Dedifferentiated amniotic fluid mesenchymal stem cell (primary cell): ENCODE measurements around the gene ARHGAP23.

Source experiments
- DNase-seq: peaks from one replicate; pipeline ENCODE4 v3.0.0-alpha.2; 2016; ENCODE audit errors: extremely low spot score

The ARHGAP23 gene, protein sequence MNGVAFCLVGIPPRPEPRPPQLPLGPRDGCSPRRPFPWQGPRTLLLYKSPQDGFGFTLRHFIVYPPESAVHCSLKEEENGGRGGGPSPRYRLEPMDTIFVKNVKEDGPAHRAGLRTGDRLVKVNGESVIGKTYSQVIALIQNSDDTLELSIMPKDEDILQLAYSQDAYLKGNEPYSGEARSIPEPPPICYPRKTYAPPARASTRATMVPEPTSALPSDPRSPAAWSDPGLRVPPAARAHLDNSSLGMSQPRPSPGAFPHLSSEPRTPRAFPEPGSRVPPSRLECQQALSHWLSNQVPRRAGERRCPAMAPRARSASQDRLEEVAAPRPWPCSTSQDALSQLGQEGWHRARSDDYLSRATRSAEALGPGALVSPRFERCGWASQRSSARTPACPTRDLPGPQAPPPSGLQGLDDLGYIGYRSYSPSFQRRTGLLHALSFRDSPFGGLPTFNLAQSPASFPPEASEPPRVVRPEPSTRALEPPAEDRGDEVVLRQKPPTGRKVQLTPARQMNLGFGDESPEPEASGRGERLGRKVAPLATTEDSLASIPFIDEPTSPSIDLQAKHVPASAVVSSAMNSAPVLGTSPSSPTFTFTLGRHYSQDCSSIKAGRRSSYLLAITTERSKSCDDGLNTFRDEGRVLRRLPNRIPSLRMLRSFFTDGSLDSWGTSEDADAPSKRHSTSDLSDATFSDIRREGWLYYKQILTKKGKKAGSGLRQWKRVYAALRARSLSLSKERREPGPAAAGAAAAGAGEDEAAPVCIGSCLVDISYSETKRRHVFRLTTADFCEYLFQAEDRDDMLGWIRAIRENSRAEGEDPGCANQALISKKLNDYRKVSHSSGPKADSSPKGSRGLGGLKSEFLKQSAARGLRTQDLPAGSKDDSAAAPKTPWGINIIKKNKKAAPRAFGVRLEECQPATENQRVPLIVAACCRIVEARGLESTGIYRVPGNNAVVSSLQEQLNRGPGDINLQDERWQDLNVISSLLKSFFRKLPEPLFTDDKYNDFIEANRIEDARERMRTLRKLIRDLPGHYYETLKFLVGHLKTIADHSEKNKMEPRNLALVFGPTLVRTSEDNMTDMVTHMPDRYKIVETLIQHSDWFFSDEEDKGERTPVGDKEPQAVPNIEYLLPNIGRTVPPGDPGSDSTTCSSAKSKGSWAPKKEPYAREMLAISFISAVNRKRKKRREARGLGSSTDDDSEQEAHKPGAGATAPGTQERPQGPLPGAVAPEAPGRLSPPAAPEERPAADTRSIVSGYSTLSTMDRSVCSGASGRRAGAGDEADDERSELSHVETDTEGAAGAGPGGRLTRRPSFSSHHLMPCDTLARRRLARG (N-terminal part only)

DNA sequence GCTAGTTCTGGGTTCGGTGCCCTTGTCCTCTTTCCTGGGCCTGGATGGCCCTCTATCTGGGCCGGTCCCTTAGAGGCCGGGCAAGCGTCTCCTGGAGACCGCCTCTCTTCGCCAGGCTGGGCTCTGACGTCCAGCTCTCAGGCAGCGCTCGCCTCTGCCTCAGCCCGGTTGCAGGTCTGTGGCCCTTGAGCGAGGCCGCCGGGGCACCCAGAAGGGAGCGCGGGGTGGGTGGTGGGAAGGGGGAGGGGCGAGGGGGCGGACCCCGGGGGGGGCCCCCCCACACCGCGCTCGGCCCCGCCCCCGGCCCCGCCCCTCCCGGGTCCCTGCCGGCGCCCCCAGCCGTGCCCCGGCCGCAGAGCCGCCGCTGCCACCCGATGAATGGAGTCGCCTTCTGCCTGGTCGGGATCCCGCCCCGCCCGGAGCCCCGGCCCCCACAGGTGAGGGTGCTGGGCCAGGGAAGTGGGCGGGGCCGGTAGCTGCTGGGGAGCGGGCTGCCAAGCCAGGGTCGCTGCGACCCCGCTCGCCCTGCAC, at the start of gene ARHGAP23:
Gene ARHGAP23, plus strand, starts transcription at position 353 of the 531 bp plus-strand sequence. Its CDS starts 22 bp downstream, at position 375.
- DNase-seq: peak; percentile 40

DNA sequence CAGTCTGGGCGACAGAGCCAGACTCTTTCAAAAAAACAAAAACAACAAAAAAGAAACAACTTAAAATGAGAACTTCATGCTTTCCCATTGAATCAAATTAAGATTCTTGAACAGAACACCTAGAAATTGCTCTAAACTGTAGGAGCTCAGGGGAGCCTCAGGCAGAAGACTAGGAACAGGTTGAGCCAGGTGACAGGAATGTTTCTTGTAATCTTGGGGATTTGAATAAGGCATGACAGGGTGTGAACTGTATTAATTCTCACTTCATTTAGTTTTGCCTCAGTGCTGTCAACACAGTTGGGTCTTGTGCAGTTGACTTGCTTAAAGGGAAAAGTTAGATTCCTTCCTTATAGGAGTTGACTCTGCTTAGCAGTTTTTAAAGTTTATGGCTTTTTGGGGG, 48.8 kb upstream of the ARHGAP23 start:
- DNase-seq: no peak

DNA sequence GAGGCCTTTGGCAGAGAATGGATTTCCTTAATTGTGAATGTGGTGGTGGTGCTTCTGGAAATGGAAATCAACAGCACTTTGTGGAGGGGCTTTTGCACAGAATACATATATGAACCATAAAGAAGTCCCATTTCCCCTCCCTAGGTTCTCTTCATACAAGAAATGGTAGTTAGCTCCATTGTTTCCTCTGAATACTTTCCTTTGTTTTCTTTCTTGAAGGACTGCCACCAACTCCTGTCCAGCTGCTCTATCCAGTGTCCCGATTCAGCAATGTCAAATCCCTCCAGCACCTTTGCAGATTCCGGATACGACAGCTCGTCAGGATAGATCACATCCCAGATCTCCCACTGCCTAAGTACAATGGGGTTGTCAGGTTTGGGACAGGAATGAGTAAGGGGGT, 33.2 kb upstream of the ARHGAP23 start:
- DNase-seq: no peak

DNA sequence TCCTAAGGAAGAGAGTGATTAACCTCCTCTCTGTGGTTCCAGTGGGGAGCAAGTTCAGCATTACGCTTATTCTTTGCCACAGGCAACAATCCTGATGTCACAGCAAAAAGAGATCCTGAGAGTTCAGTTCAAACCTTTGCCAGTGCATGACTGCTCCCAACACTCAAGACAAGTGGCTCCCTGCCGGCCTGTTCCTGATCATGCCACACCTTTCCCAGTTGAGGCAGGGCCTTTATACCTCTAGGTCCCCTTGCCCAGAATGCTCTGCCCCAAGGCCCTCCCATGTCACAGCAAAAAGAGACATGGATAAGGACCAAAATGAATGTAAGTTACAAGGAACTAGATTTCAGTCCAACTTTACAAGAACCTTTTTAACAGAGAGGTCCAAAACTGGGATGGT, 31.0 kb upstream of the ARHGAP23 start:
- no peak for DNase-seq

DNA sequence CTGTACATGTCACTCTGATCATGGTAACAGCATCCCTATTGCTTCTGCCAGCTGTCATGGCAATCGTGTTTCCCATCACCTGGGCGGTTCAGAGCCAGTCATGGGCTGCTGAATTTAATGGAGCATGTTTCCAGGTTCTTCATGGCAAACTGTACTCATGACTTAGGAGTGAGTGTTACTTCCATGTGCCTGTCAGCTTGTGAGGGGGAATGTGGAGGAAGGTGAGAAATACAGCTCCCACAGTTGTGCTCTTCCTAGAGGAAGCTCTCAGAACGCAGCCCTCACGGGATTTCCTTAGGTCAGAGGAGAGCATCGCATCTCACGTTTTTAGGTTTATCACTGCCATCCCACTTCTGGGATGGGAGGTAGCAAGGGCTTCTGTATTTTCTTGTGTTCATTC, 28.0 kb upstream of the ARHGAP23 start:
- DNase-seq: no peak

DNA sequence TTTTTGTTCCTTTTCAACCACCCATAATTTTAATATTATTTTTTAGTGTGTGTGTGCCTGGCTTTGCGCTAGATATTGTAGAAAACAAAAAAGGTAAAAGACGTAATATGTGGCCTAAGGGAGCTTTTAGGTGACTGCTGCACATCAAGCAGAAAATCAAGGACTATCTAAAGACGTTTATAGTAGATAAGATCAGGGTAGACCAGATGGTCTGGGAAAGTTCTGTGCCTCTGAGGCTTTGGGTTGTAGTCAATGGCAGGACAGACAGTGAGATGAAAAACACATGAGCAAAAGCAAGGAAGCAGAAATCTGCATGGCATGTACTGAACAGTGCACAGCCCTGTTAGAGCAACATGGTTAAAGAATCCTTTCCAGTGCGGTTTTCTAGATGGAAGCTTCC, 26.8 kb upstream of the ARHGAP23 start:
- DNase-seq: no peak

DNA sequence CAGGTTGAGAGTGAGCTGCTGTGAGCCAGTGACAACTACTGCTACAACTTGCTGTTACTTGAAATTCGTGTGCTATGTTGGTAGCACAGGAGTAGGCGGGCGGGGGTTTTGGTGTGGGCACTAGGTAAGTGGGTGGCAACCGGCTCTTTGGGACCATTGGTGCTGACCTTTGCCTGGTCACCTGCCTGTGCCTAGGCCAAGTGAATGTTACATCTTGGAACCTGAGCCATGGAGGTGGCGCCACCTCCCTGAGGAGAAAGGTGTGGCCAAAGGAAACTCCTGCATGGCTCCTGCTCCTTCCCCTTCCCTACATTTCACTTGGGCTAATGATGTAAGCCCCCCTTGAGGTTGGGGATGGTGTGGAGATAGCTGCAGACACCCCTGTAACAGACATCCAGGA, 25.4 kb upstream of the ARHGAP23 start:
- peak; percentile 0 for DNase-seq

DNA sequence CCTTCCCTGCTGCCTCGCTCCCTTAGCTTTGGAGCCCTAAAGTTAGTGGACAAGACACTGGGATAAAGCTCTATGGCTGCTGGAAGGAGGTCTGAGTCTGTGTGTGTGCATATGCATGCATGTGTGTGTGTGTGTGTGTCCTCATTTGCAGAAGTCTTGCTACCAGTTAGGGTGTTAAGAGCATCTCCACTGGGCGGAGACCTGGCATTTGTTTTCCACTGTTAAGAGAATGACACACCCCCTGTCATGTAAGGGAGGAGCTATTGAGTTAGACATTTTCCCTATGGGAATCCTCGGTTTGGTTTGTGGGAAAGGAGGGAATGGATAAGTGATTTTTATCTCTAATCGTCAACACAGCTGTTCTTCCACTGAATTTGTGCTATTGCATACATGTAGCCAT, 24.8 kb upstream of the ARHGAP23 start:
- DNase-seq: peak; percentile 11

DNA sequence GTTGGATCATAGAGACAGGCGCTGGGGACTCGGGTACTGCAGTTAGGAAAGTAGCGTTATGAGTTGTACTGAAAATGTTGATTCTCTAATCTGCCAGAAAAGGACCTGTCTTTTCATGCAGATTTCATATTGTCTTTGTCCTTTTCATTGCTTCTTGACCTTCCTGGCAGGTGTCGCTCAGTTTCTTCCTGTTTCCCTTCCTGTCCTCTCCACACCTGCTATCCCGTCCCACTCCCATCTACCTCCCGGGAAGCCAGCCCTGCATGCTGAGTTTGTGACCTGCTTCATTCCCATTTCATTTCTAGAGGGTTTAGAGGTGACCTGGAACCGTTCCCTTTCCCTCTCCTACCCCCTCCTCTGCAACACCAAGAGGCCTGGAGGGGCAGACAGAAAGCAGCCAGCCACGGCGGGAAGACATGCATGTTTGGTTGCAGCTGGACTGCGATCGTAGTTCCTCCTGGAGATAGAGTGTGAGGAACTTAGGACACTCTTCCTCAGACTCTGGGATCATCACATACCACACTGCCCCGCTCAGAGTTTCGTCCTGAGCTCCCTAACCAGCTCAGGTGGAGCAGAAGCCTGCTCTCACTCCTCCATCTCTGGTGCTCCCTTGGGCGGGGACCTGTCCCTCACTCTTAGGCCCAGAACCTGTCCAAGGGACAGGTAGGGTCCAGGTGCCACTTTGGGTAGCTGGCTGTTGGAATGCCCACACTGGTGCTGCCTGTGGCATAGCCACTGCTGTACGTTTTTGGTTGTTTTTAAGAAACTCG, 23.9 kb upstream of the ARHGAP23 start:
- DNase-seq: peak; percentile 9

DNA sequence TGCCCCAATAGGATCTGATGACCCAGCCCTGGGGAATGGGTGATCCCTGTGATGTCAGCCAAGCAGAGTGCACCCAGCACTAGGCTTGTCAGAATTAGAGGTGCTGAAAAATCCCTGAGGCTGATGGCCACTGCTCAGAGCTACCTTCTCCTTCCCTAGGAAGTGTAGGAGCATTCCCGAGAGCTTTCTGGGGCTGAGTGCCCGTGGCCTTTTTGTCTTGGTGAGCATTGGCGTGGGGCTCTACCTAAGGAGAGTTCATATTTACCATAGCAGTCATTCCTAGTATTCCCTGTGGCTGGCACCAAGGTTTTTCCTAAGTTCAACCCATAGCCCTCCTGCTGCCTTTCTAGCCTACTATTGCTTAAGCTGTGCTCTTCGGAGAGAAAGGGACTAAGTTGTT, 22.6 kb upstream of the ARHGAP23 start:
- DNase-seq: peak; percentile 1

DNA sequence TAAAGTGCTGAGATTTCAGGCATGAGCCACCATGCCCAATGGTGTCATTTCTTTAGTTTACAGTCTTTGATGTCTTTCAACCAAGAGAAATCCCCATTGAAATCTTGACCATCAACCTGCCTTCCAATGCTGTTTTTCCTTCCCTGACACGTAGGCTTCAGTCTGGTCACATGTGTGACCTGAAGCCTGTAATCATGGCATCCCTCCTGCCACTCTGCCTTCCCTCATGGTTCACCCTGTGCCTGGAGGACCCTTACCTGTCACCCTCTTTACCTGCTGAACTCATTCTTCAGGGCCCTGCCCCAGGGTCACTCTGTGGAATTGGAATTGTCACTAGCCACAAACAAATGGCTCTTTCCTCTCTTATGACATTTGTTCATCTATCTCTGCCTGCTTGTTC, 18.1 kb upstream of the ARHGAP23 start:
- no peak for DNase-seq

DNA sequence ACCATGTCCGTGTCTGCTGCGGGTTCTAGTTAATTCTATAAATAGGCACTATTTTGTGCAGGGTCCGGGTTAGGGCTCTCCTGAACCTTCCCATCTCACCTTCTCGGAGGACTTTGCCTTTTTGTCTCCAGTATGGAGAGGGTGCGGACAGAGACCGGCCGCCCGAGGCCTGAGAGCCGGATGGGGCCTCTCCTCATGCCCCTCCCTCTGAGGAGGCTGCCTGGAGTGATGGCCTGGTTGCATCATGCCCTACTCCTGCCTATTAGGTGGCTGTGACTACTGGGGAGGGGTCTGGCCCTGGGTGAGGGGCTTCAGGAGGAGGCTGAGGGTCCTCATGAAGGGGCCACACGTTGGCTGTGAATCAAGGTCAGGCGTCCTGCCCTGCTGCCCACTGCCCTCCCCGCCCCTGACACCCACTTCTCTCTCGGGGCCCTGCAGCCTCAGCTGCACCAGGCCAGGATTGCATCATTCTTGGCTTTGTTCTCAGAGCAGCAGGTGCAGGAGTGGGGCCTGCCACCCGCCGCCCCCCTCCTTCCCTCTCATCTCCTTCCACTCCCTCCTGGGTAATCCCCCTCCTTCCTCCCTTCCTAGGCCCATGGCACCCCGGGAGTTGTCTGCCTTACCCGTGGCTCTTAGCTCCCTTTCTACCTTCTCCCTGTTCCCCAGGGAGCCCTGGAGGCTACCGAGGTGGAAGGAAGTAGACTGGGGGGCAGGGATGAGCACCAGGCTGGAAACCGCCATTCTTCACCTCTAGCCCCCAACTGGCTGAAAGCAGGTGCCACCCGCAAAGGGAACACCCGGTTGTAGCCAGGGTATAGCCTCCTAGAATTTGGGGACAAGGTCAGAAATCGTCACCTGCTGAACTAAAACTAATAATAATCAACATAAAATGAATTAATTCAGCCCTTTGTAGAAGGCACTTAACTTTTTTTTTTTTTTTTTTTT, 12.7 kb upstream of the ARHGAP23 start:
- peak; percentile 76 for DNase-seq

DNA sequence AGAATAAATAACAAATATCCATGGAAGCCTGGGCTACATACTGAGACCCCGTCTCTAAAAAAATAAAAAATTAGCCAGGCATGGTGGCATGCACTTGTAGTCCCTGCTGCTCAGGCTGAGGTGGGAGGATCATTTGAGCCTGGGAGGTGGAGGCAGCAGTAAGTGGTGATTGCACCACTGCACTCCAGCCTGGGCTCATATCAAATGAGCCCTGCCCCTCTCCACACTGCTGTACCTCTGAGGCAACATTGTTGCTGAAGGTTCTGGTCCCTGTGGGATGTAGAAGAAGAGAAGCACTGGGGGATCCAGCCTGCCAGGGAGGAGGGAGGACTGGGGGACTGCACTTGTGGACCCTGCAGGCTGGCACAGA, 11.4 kb upstream of the ARHGAP23 start:
- no peak for DNase-seq

DNA sequence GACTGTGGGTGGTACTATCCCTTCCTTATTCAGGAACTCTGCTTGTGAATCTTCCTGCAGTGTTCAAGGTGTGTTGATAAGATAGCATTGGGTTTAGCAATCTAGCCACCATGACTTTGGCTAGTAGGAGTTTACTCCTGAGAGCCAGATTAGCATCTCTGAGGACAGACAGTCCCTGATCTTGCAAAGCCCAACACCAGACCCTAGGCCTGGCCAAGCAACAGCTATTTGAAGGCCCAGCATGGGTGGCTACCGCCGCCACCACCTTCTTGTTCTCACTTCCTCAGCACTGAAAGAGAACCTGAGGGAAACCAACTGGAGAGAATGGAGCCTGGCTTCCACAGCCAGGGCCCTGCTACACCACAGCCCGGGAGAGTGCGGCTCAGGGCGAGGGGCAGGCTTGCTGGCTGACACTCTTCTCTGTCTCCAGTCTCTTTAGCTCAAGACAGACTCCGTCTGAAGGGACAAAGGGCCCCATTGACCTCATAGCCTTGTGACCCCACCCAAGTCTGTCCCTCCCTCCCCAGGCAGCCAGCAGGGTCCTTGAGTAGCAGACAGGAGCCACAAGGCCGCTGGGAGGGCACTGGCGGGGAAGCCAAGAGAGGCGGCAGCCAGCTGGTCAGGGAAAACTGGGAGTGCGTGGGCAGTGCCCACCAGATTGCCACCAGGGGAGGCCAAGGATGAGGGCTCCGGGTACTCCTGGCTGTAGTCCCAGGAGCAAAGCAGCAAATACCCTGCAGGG, 10.9 kb upstream of the ARHGAP23 start:
- DNase-seq: no peak

DNA sequence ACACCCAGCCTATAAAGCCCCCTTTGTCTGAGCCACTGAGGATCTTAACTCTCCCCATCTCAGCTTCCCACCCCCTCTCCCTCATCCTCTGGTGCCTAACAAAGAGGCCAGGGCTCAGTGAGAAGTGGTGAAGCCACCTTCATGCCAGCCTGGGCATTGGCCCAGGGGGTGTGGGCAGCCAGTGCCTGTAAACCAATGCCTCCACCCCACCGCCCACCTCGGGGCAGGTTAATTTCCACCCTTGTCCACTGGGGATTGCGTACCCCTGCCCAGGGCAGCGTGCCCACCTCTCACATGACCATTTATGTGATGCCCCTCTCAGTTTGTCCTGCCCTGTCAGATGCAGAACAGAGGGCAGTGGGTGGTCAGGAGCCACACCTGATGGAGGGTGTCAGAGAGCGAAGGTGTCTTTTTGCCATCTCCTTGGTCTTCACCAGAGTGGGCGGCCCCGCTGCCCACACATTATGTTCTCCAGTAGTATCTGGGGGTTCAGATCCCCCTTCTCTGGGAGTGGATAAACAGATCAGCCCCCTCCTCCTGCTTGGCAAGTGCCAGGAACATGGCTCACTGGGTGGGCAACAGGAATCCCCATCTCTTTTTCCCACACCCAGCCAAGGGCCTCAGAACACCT, 10.1 kb upstream of the ARHGAP23 start:
- DNase-seq: no peak

DNA sequence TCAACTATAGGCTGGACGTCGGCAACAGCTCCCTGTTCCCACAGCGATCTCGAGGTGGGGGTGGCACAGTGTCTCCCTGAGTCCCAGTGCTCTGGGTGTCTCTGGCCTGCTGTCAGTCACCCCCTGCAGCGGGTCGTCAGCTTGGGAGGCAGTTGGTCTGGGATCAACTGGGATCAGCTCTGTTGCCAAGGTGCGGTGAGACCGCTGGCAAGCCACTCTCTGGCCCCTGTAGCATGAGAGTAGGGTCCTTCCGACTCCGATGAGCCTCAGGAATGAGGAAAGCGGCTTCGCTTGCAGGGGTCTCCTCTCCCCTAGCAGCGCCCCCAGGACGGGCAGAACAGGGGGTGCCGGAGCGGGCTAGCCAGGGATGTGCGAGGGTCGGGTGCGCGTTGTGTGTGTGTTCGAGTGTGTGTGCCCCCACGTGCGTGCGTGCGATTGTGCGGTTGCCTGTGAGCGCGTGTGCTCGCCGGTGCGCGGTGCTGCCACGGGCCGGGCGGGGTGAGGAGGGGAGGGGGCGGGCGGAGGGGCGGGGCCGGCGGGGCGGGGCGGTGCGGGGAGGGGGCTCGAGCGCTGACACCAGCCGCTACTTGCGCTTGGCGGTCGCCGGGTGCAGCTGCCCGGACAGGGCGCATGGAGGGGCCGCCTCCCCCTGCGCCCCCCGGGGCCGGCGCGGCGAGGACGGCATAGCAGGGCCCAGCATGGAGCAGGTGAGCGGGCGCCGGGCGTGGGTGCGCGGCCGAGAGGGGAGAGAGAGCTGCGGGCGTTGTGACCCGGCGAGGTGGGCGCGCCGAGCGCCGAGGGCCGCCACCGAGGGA, 9.4 kb upstream of the ARHGAP23 start:
- DNase-seq: no peak

DNA sequence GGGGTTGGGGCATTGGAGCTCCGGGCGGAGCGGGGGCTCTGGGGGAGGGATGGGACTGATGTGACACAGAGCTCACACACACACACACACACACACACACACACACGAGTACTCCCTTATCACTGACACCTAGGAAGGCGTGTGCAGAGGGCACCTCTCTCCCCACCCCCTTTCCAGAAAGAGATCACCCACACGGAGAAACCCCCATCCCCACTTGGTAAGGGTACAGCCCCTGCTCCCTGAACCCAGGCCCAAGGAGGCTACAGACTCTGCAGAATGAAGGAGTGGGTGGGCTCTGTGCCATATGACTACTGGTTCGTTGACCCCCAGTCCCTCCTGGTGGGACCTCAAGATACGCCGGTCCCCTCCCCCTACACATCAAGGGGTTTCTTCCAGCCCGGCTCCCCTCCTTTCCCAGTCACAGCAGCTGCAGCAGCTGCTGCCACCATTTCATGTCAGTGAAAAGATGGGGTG, 8.7 kb upstream of the ARHGAP23 start:
- no peak for DNase-seq

DNA sequence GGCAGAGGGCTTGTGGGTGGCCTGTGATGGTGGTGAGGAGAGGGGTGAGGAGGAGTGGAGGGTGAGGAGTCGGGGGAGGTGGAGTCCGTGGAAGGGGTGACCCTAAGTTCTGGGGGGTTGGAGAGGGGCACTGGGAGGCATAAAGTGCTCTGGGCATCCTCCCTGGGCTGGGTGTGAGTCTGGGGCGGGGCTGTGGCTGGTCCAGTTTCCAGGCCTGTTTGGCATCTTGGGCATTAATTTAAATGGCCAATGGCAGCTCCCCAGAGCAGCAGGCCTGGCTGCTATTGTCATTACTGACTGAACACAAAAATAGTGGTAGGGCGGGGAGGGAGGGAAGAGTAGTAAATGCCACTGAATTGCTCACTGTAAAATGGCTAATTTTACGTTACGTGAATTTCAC, 7.7 kb upstream of the ARHGAP23 start:
- no peak for DNase-seq
